Measurements from ENCODE around the gene IDH3B. TPM values are rescaled to one million over a fixed set of nuclear protein-coding genes. Genes with fewer than 3 reads are reported as not detected.

The IDH3B gene
- total and polyA plus RNA-seq, 2 of the 13 experiments (the other 11 are each of a cell fraction or from before 2014, with no cell fraction given): 215 to 254 TPM

- TF ChIP-seq HNRNPL (IDR thresholded peaks at IDR 0.05; ENCODE audit: low read depth, low read length): no peak
- no peak for TF ChIP-seq ZNF761 (CRISPR knock-in tag; conservative IDR thresholded peaks at IDR 0.05)
- TF ChIP-seq ZNF644 (CRISPR knock-in tag; IDR thresholded peaks at IDR 0.05; ENCODE audit: low read depth): no peak
- no peak for TF ChIP-seq ZFP36L2 (CRISPR knock-in tag; IDR thresholded peaks at IDR 0.05)
- TF ChIP-seq ZNF496 (CRISPR knock-in tag; IDR thresholded peaks at IDR 0.05; ENCODE audit: insufficient replicate concordance): no peak
- TF ChIP-seq ZNF205 (CRISPR knock-in tag; IDR thresholded peaks at IDR 0.05): no peak
- TF ChIP-seq MAFK (conservative IDR thresholded peaks at IDR 0.05 in 1 of 2, IDR thresholded peaks at IDR 0.05 in 1 of 2; ENCODE audit: low read length in 2 of 2): no peak
- TF ChIP-seq FOXP4 (CRISPR knock-in tag; IDR thresholded peaks at IDR 0.05): no peak
- TF ChIP-seq SYNCRIP (IDR thresholded peaks at IDR 0.05; ENCODE audit: insufficient read depth, low read depth, low read length): no peak
- 0 out of 2 replicates have a peak, but pooled peaks have one; percentile 53 for TF ChIP-seq TOPORS (CRISPR knock-in tag; IDR thresholded peaks at IDR 0.05)
- no peak for TF ChIP-seq STAG1 (CRISPR knock-in tag; IDR thresholded peaks at IDR 0.05)
- peak; percentile 57; the same call in 1 of the 2 replicates for TF ChIP-seq ZMYM4 (CRISPR knock-in tag; IDR thresholded peaks at IDR 0.05)
- TF ChIP-seq EED (CRISPR knock-in tag; IDR thresholded peaks at IDR 0.05): peak; percentile 92; the same call in 1 of the 2 replicates
- no peak for TF ChIP-seq RCOR2 (CRISPR knock-in tag; IDR thresholded peaks at IDR 0.05)
- no peak for TF ChIP-seq PTBP1 (IDR thresholded peaks at IDR 0.05; ENCODE audit: low read depth, low read length, poor library complexity, severe bottlenecking)
- no peak; the same call in 1 of the 2 replicates for TF ChIP-seq HOXA9 (CRISPR knock-in tag; IDR thresholded peaks at IDR 0.05; ENCODE audit: borderline replicate concordance)
- TF ChIP-seq DNMT1 (CRISPR knock-in tag; IDR thresholded peaks at IDR 0.05): peak; percentile 79; the same call in 1 of the 2 replicates
- TF ChIP-seq ZBTB1 (CRISPR knock-in tag; IDR thresholded peaks at IDR 0.05; ENCODE audit: borderline replicate concordance): no peak
- peak; percentile 93 for TF ChIP-seq RXRA (CRISPR knock-in tag; IDR thresholded peaks at IDR 0.05)
- no peak; the same call in 1 of the 2 replicates for TF ChIP-seq CBX5 (CRISPR knock-in tag; IDR thresholded peaks at IDR 0.05; ENCODE audit: borderline replicate concordance)
- TF ChIP-seq ZNF160 (CRISPR knock-in tag; IDR thresholded peaks at IDR 0.05): no peak
- TF ChIP-seq ERF (CRISPR knock-in tag; IDR thresholded peaks at IDR 0.05): peak; percentile 54; the same call in 1 of the 2 replicates
- TF ChIP-seq TOE1 (CRISPR knock-in tag; IDR thresholded peaks at IDR 0.05): no peak
- TF ChIP-seq ZNF567 (CRISPR knock-in tag; IDR thresholded peaks at IDR 0.05; ENCODE audit: borderline replicate concordance): no peak
- no peak; the same call in 1 of the 2 replicates for TF ChIP-seq GATAD2A (CRISPR knock-in tag; IDR thresholded peaks at IDR 0.05)
- TF ChIP-seq ZBTB42 (CRISPR knock-in tag; IDR thresholded peaks at IDR 0.05): no peak
- TF ChIP-seq PHF21A (CRISPR knock-in tag; IDR thresholded peaks at IDR 0.05): peak; percentile 38; the same call in 1 of the 2 replicates
- TF ChIP-seq RFX1 (IDR thresholded peaks at IDR 0.05): no peak
- TF ChIP-seq ZNF569 (CRISPR knock-in tag; IDR thresholded peaks at IDR 0.05; ENCODE audit: borderline replicate concordance): no peak
- peak; percentile 69 for TF ChIP-seq NR2C2 (CRISPR knock-in tag; IDR thresholded peaks at IDR 0.05; ENCODE audit: borderline replicate concordance)
- TF ChIP-seq XRCC5 (optimal IDR thresholded peaks at IDR 0.05; ENCODE audit: low read length): no peak
These were observed 28.2 kb upstream of the IDH3B start, which contains the start of gene EBF4 (continued) for GRCh38 chr20:2692036-2692885.

Data from HepG2 (cell line).